Tibial artery (tissue), 4 donors: Measurements from ENCODE around the gene WFIKKN1.
A peak's percentile ranks its signal among the peaks of the same experiment; 100 is the strongest.

Source experiments
- DNase-seq, 2 donors: peaks; one replicate each; pipeline ENCODE4 v3.0.0-alpha.2; 2019
- H3K27ac ChIP-seq, 2 donors: fragments of 200-600 bp; sonication (generic) in 1 of 2; 1 replicate in 1 of 2; 2 replicates in 1 of 2; pipeline ENCODE4 v1.5.1; 2018 to 2019; ENCODE audit warnings: mild to moderate bottlenecking in 1 of 2
- H3K27me3 ChIP-seq, 2 donors: fragments of 200-600 bp; sonication (generic) in 1 of 2; one replicate each; pipeline versions ENCODE4 v1.5.1 to v1.6.0; 2016 to 2019
- H3K36me3 ChIP-seq, 3 donors: fragments of 200-600 bp; sonication (generic) in 2 of 3; one replicate each; pipeline ENCODE4 v1.5.1; 2016 to 2019; ENCODE audit warnings: mild to moderate bottlenecking in 2 of 3
- H3K4me1 ChIP-seq, 4 donors: fragments of 200-600 bp; sonication (generic) in 2 of 4; 1 replicate in 3 of 4; 2 replicates in 1 of 4; pipeline ENCODE4 v1.5.1; 2016 to 2019
- H3K4me3 ChIP-seq, 2 donors: fragments of 200-600 bp; sonication (generic) in 1 of 2; 1 replicate in 1 of 2; 2 replicates in 1 of 2; pipeline ENCODE4 v1.5.1; 2018 to 2019; ENCODE audit warnings: mild to moderate bottlenecking in 2 of 2
- H3K9me3 ChIP-seq, 3 donors: fragments of 200-600 bp; sonication (generic) in 1 of 3; one replicate each; pipeline ENCODE4 v1.5.1; 2016 to 2019
- intact Hi-C: fragments of 100-400 bp; cut with DNase I; formaldehyde crosslinking; loops from one replicate; pipeline ENCODE4 v1.15.0; 2023; ENCODE audit warnings: low total_unique reads
- TF ChIP-seq, protein P1 (sequence below), 2 experiments: fragments of 200-600 bp in 1 of 2; fragments of 450-650 bp in 1 of 2; IDR thresholded peaks; one replicate each; pipeline ENCODE4 v1.5.1; 2017 to 2019; ENCODE audit warnings: antibody characterized with exemption in 2 of 2, mild to moderate bottlenecking in 1 of 2, moderate library complexity in 1 of 2

WFIKKN1 gene

DNA sequence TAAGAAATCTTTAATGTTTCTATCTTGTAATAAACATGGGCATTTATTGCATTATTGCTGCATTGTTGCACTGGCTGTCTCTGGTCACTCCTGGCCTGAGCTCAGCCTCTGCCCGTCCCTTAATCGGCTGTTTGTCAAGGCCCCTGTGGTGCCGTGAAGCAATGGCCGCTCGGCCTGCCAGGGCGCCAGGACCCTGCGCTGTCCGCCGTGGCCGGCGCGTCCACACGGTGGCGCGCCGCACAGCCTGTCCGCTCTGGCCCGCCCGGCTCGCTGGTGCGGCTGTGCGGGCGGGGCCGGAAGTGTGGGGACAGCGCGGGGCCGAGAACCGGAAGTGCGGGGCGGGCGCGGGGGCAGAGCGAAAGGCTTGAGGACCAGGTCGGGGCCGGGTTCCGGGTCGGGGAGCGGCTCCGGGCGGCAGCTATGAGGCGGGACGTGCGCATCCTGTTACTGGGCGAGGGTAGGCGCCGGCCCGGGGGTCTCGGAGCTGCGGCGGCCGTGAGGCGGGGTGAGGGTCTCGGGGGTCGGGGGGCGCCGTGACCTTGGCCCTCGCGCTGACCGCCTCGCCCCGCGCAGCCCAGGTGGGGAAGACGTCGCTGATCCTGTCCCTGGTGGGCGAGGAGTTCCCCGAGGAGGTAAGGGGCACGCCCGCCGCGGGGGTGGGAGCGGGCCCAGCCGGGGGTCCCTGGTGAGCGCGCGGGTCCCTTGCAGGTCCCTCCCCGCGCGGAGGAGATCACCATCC is 37.2 kb downstream of the WFIKKN1 start, which contains the start of gene RHOT2:
RHOT2 (plus strand) TSS at position 353 of the 739 bp plus-strand sequence; CDS start at position 421, 68 bp downstream.
- peaks cover 8 to 22% (median 18%) of the 10 kb centered on the region in 4 donors for H3K4me1 ChIP-seq
- intact Hi-C loops: no loop called here
- TF ChIP-seq, protein P1, sequence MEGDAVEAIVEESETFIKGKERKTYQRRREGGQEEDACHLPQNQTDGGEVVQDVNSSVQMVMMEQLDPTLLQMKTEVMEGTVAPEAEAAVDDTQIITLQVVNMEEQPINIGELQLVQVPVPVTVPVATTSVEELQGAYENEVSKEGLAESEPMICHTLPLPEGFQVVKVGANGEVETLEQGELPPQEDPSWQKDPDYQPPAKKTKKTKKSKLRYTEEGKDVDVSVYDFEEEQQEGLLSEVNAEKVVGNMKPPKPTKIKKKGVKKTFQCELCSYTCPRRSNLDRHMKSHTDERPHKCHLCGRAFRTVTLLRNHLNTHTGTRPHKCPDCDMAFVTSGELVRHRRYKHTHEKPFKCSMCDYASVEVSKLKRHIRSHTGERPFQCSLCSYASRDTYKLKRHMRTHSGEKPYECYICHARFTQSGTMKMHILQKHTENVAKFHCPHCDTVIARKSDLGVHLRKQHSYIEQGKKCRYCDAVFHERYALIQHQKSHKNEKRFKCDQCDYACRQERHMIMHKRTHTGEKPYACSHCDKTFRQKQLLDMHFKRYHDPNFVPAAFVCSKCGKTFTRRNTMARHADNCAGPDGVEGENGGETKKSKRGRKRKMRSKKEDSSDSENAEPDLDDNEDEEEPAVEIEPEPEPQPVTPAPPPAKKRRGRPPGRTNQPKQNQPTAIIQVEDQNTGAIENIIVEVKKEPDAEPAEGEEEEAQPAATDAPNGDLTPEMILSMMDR (IDR thresholded peaks at IDR 0.05): peak; percentile 88 to 90

GRCh38 chr16:668519-669171 is 37.9 kb downstream of the WFIKKN1 start:
- peaks cover 8 to 22% (median 18%) of the 10 kb centered on the region in 4 donors for H3K4me1 ChIP-seq
- H3K27ac ChIP-seq: peak overlapping the region; percentile 87
- TF ChIP-seq, protein P1 (IDR thresholded peaks at IDR 0.05): no peak
- DNase-seq: no peak
- H3K4me3 ChIP-seq: peak overlapping the region; percentile 84 to 92
- intact Hi-C loops: no loop called here
- no peaks in the 10 kb centered on the region for H3K27me3 ChIP-seq
- H3K36me3 ChIP-seq: peaks cover 34 to 45% (median 40%) of the 10 kb centered on the region in 3 donors
- H3K9me3 ChIP-seq: no peaks in the 10 kb centered on the region

More for the DNA sequence above, 37.2 kb downstream of the WFIKKN1 start, which contains the start of gene RHOT2:
- peak; percentile 91 to 96 for DNase-seq
- Histone ChIP-seq H3K36me3 (peaks cover 32 to 38% (median 33%) of the 10 kb centered on the region in 3 donors), H3K27ac (peak within 1 kb of the TSS; percentile 87), H3K4me3 (peak within 1 kb of the TSS; percentile 84 to 92), H3K9me3 (no peaks in the 10 kb centered on the region), H3K27me3 (no peaks in the 10 kb centered on the region)

GRCh38 chr16:669666-670065 is 38.9 kb downstream of the WFIKKN1 start:
- Histone ChIP-seq H3K4me1 (peaks cover 8 to 22% (median 18%) of the 10 kb centered on the region in 4 donors), H3K27ac (no peak overlapping the region), H3K27me3 (no peaks in the 10 kb centered on the region), H3K9me3 (no peaks in the 10 kb centered on the region), H3K36me3 (peaks cover 34 to 55% (median 43%) of the 10 kb centered on the region in 3 donors), H3K4me3 (no peak overlapping the region)
- no peak for DNase-seq
- TF ChIP-seq, protein P1 (IDR thresholded peaks at IDR 0.05): no peak
- intact Hi-C loops: no loop called here

DNA sequence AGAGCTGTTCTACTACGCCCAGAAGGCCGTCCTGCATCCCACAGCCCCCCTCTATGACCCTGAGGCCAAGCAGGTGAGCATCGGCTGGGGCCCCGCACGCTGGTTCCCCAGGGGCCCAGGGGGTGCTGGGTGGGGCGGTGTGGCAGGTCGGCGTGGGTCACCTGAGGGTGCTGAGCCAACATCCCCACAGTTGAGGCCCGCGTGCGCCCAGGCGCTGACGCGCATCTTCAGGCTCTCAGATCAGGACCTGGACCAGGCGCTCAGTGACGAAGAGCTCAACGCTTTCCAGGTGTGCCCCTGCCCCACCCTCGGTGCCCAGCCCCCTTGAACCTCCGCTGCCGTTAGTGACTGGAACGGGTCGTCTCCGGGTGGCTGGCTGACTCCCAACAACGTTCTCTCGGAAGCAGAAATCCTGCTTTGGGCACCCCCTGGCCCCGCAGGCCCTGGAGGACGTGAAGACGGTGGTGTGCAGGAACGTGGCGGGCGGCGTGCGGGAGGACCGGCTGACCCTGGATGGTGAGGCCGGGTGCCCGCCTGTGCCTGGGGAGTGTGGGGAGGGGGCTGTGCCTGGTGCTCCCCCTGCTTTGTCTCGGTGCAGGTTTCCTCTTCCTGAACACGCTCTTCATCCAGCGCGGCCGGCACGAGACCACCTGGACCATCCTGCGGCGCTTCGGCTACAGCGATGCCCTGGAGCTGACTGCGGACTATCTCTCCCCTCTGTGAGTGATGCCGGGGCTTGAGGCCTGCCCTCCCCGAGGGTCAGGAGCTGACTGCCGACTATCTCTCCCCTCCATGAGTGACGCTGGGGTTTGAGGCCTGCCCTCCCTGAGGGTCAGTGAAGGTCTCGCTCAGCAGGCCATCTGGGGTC is 39.9 kb downstream of the WFIKKN1 start:
- TF ChIP-seq, protein P1 (IDR thresholded peaks at IDR 0.05): no peak

More for the DNA sequence above, 39.9 kb downstream of the WFIKKN1 start:
- Histone ChIP-seq H3K27me3 (no peaks in the 10 kb centered on the region), H3K4me3 (no peak overlapping the region), H3K36me3 (peaks cover 34 to 57% (median 43%) of the 10 kb centered on the region in 3 donors), H3K4me1 (peaks cover 8 to 32% (median 27%) of the 10 kb centered on the region in 4 donors), H3K9me3 (no peaks in the 10 kb centered on the region), H3K27ac (no peak overlapping the region)
- intact Hi-C loops: no loop called here
- no peak for DNase-seq
